Keratinocyte (primary cell): ENCODE results near the gene CLEC2D. TPM values are rescaled to one million over a fixed set of nuclear protein-coding genes. Genes with fewer than 3 reads are reported as not detected.

ENCODE experiments used
- DNase-seq: peaks from one replicate; pipeline ENCODE4 v3.0.0-alpha.2; 2011; ENCODE audit warnings: low read depth, missing footprints, low spot score
- FAIRE-seq: peaks from 2 replicates; lab custom pipeline; 2011; peaks lifted over from hg19 to GRCh38; lab: Jason Lieb, UNC
- H2AFZ ChIP-seq: 2 replicates; pipeline ENCODE4 v1.6.0; 2012; ENCODE audit warnings: low read length, control low read depth, inconsistent platforms; ENCODE audit not compliant: control insufficient read depth
- H3K27ac ChIP-seq: 2 replicates; pipeline ENCODE4 v1.5.1; 2011; ENCODE audit warnings: low read length; ENCODE audit not compliant: control insufficient read depth, insufficient read depth
- H3K27me3 ChIP-seq: 3 replicates; pipeline ENCODE4 v1.6.0; 2011; ENCODE audit warnings: low read length; ENCODE audit not compliant: control insufficient read depth, insufficient read depth; ENCODE audit errors: extremely low read depth
- H3K36me3 ChIP-seq, 2 experiments: 2 replicates in 1 of 2; 3 replicates in 1 of 2; pipeline ENCODE4 v1.5.1; 2011; ENCODE audit warnings: low read length in 2 of 2, mild to moderate bottlenecking in 1 of 2; ENCODE audit not compliant: control insufficient read depth in 2 of 2, insufficient read depth in 2 of 2; ENCODE audit errors: extremely low read depth in 1 of 2
- H3K4me1 ChIP-seq: 3 replicates; pipeline ENCODE4 v1.5.1; 2011; ENCODE audit warnings: low read length; ENCODE audit not compliant: control insufficient read depth, insufficient read depth; ENCODE audit errors: extremely low read depth
- H3K4me2 ChIP-seq: 3 replicates; pipeline ENCODE4 v1.6.0; 2011; ENCODE audit warnings: low read depth, low read length; ENCODE audit not compliant: control insufficient read depth, insufficient read depth; ENCODE audit errors: extremely low read depth
- H3K4me3 ChIP-seq, 3 experiments: fragments of 200-600 bp in 1 of 3; sonication (generic) in 1 of 3; 2 replicates in 2 of 3; 3 replicates in 1 of 3; pipeline ENCODE4 v1.5.1; 2011 to 2016; ENCODE audit warnings: low read length in 3 of 3, mild to moderate bottlenecking in 3 of 3, control low read depth in 2 of 3, inconsistent platforms in 1 of 3, low read depth in 1 of 3, mixed read lengths in 1 of 3, mixed run types in 1 of 3, moderate library complexity in 1 of 3; ENCODE audit not compliant: control insufficient read depth in 2 of 3, insufficient read depth in 2 of 3; ENCODE audit errors: extremely low read depth in 1 of 3
- H3K79me2 ChIP-seq: 2 replicates; pipeline ENCODE4 v1.6.0; 2012; ENCODE audit warnings: low read length; ENCODE audit not compliant: control insufficient read depth, insufficient read depth
- H3K9ac ChIP-seq: 3 replicates; pipeline ENCODE4 v1.6.0; 2011; ENCODE audit warnings: low read length; ENCODE audit not compliant: control insufficient read depth, insufficient read depth; ENCODE audit errors: extremely low read depth
- H3K9me1 ChIP-seq: 3 replicates; pipeline ENCODE4 v1.6.0; 2011; ENCODE audit warnings: low read length; ENCODE audit not compliant: control insufficient read depth, insufficient read depth; ENCODE audit errors: extremely low read depth
- H3K9me3 ChIP-seq: 2 replicates; pipeline ENCODE4 v1.5.1; 2012; ENCODE audit warnings: low read depth, low read length; ENCODE audit not compliant: control insufficient read depth
- H4K20me1 ChIP-seq: 3 replicates; pipeline ENCODE4 v1.6.0; 2011; ENCODE audit warnings: low read length; ENCODE audit not compliant: control insufficient read depth, insufficient read depth; ENCODE audit errors: extremely low read depth
- EZH2 ChIP-seq: IDR thresholded peaks from one replicate; pipeline ENCODE4 v1.6.1; 2012; ENCODE audit warnings: inconsistent platforms, mild to moderate bottlenecking, low read length, moderate library complexity
- dilution Hi-C: fragments of 300-500 bp; cut with MboI; formaldehyde crosslinking; loops from one replicate; pipeline ENCODE4 v1.7.0; 2020; ENCODE audit warnings: low sequenced_read_pairs; ENCODE audit not compliant: extremely low pct_ligation_motif_present
- polyA plus RNA-seq, 5 experiments: library from polyadenylated mRNA; depleted of rRNA in 3 of 5; stranded (reverse) in 3 of 5; stranded (forward) in 1 of 5; unstranded in 1 of 5; fragments of >200 nt; gene quantifications; 1 replicate in 1 of 5; 2 replicates in 3 of 5; 3 replicates in 1 of 5; pipeline versions ENCODE4 v1.2.1 to v1.2.3, GENCODE V29; 2011 to 2012; ENCODE audit warnings: missing spikeins in 2 of 5, low read depth in 1 of 5, low replicate concordance in 1 of 5
- TF ChIP-seq, protein P1 (sequence below), 3 experiments: IDR thresholded peaks in 1 of 3; conservative IDR thresholded peaks in 1 of 3; optimal IDR thresholded peaks in 1 of 3; 2 replicates in 2 of 3; 3 replicates in 1 of 3; pipeline versions ENCODE3 to v1.5.1; 2011; ENCODE audit warnings: low read length in 3 of 3, mild to moderate bottlenecking in 3 of 3, moderate library complexity in 2 of 3, control low read depth in 1 of 3, inconsistent platforms in 1 of 3; ENCODE audit not compliant: insufficient read depth in 2 of 3; ENCODE audit errors: extremely low read depth in 1 of 3

CLEC2D gene
- polyA plus RNA-seq, 1 donor (not counting 4 experiments of a cell fraction or from before 2014, with no cell fraction given) = 2.3 TPM

- Histone ChIP-seq H3K9me1 (no peaks in the 10 kb centered on the region), H3K36me3 (no peaks in the 10 kb centered on the region), H3K4me2 (no peak overlapping the region), H3K27ac (no peak overlapping the region), H3K9me3 (no peaks in the 10 kb centered on the region), H3K4me1 (no peaks in the 10 kb centered on the region), H3K79me2 (no peaks in the 10 kb centered on the region), H2AFZ (no peak overlapping the region), H3K4me3 (no peak overlapping the region), H3K27me3 (no peaks in the 10 kb centered on the region), H4K20me1 (no peaks in the 10 kb centered on the region), H3K9ac (no peak overlapping the region)
- TF ChIP-seq, protein P1, sequence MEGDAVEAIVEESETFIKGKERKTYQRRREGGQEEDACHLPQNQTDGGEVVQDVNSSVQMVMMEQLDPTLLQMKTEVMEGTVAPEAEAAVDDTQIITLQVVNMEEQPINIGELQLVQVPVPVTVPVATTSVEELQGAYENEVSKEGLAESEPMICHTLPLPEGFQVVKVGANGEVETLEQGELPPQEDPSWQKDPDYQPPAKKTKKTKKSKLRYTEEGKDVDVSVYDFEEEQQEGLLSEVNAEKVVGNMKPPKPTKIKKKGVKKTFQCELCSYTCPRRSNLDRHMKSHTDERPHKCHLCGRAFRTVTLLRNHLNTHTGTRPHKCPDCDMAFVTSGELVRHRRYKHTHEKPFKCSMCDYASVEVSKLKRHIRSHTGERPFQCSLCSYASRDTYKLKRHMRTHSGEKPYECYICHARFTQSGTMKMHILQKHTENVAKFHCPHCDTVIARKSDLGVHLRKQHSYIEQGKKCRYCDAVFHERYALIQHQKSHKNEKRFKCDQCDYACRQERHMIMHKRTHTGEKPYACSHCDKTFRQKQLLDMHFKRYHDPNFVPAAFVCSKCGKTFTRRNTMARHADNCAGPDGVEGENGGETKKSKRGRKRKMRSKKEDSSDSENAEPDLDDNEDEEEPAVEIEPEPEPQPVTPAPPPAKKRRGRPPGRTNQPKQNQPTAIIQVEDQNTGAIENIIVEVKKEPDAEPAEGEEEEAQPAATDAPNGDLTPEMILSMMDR (optimal IDR thresholded peaks at IDR 0.05 in 1 of 3, IDR thresholded peaks at IDR 0.05 in 1 of 3, conservative IDR thresholded peaks at IDR 0.05 in 1 of 3; ENCODE audit: extremely low read depth in 1 of 3, insufficient read depth in 2 of 3, low read length in 3 of 3) = no peak
- no peak for TF ChIP-seq EZH2
- dilution Hi-C loops = no loop called here
- FAIRE-seq (no peak), DNase-seq (no peak)
Observed at GRCh38 chr12:9740106-9740750, 70.7 kb downstream of the CLEC2D start.

DNA sequence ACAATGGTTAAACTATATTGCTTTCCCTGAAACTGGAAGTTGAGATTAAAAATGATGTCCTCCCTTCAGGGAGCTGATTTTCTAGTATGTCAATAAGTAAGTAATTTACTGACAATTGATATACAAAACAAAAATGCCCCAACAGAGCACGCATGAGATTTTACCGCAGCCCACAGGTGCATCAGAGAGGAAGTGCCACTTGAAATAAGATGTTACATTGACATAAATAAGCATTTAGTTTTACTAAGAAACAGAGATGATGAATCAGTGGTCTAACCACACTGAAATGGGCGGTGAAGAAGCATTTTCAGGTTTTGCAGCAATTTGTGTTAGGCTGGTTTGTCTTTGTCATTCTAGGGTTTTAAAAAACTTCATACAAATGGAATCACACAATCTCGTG, 72.2 kb downstream of the CLEC2D start:
- no peak overlapping the region for H3K27ac ChIP-seq

More for the DNA sequence above, 72.2 kb downstream of the CLEC2D start:
- Histone ChIP-seq H3K4me1 (no peaks in the 10 kb centered on the region), H3K36me3 (no peaks in the 10 kb centered on the region), H2AFZ (no peak overlapping the region), H3K9ac (no peak overlapping the region), H3K9me3 (no peaks in the 10 kb centered on the region), H4K20me1 (no peaks in the 10 kb centered on the region), H3K4me2 (no peak overlapping the region), H3K79me2 (no peaks in the 10 kb centered on the region), H3K9me1 (no peaks in the 10 kb centered on the region), H3K27me3 (no peaks in the 10 kb centered on the region), H3K4me3 (no peak overlapping the region)
- no peak for TF ChIP-seq EZH2
- TF ChIP-seq, protein P1 (optimal IDR thresholded peaks at IDR 0.05 in 1 of 3, IDR thresholded peaks at IDR 0.05 in 1 of 3, conservative IDR thresholded peaks at IDR 0.05 in 1 of 3; ENCODE audit: extremely low read depth in 1 of 3, insufficient read depth in 2 of 3, low read length in 3 of 3) = no peak
- dilution Hi-C loops = no loop called here
- DNase-seq (no peak), FAIRE-seq (no peak)
